Activated T-cell treated with anti-CD3 and anti-CD28 coated beads, Interleukin-2, amount 50 U/mL, for 4 hours (primary cell): Measurements from ENCODE around the gene MTRF1L. TPM values are rescaled to one million over a fixed set of nuclear protein-coding genes. Genes with fewer than 3 reads are reported as not detected.
A peak's percentile ranks its signal among the peaks of the same experiment; 100 is the strongest.
"Not testable (repeated sequence)": the region's sequence is repeated elsewhere in the genome, so short reads cannot be mapped to it uniquely, and the experiment has no call there.

Experiments
- ATAC-seq, 2 donors: fragments of 200-7000 bp; cut with Tn5 transposase; one replicate each; pipeline ENCODE4 v1.10.0; 2021
- DNase-seq: peaks from one replicate; pipeline ENCODE4 v3.0.0-alpha.2; 2020
- H3K27me3 Mint-ChIP-seq: one replicate; pipeline ENCODE4 v1.8.0; 2021; ENCODE audit warnings: low read depth, mixed read lengths
- H3K36me3 Mint-ChIP-seq: one replicate; pipeline ENCODE4 v1.8.0; 2022; ENCODE audit warnings: mixed read lengths; ENCODE audit not compliant: insufficient read depth
- H3K4me1 Mint-ChIP-seq: one replicate; pipeline ENCODE4 v1.8.0; 2021; ENCODE audit warnings: low read depth, mixed read lengths
- H3K4me3 Mint-ChIP-seq: one replicate; pipeline ENCODE4 v1.8.0; 2021; ENCODE audit warnings: mild to moderate bottlenecking, moderate library complexity, mixed read lengths
- H3K9me3 Mint-ChIP-seq: one replicate; pipeline ENCODE4 v1.8.0; 2021; ENCODE audit warnings: mixed read lengths
- total RNA-seq, 3 donors: library from RNA; stranded (reverse); gene quantifications; one replicate each; pipeline ENCODE4 v1.2.1, GENCODE V29; 2021

MTRF1L gene
- total RNA-seq, 3 donors from 2014 or later: 20.3 to 23.7 (median 21.6) TPM

GRCh38 chr6:152969688-152970418 lies 32.7 kb downstream of the MTRF1L start:
- peaks cover 31% of the 10 kb centered on the region for H3K9me3 Mint-ChIP-seq
- no peak for ATAC-seq
- DNase-seq: no peak
- H3K4me3 Mint-ChIP-seq: no peak overlapping the region
- peaks cover 46% of the 10 kb centered on the region for H3K36me3 Mint-ChIP-seq
- H3K27me3 Mint-ChIP-seq: no peaks in the 10 kb centered on the region
- H3K4me1 Mint-ChIP-seq: peaks cover 5% of the 10 kb centered on the region

- peaks cover 23% of the 10 kb centered on the region for H3K36me3 Mint-ChIP-seq
- peaks cover 15% of the 10 kb centered on the region for H3K27me3 Mint-ChIP-seq
- DNase-seq, H3K4me3 Mint-ChIP-seq, H3K4me1 Mint-ChIP-seq, ATAC-seq: not testable (repeated sequence)
- H3K9me3 Mint-ChIP-seq: peaks cover 40% of the 10 kb centered on the region
These were observed 36.2 kb downstream of the MTRF1L start for GRCh38 chr6:152966168-152966894.

GRCh38 chr6:152959333-152959732 lies 43.2 kb downstream of the MTRF1L start:
- no peak for ATAC-seq
- Mint-ChIP-seq H3K9me3 (peaks cover 4% of the 10 kb centered on the region), H3K4me3 (no peak overlapping the region), H3K27me3 (peaks cover 32% of the 10 kb centered on the region), H3K36me3 (no peaks in the 10 kb centered on the region), H3K4me1 (no peaks in the 10 kb centered on the region)
- no peak for DNase-seq

GRCh38 chr6:152957796-152958195 lies 44.7 kb downstream of the MTRF1L start:
- no peak for DNase-seq
- Mint-ChIP-seq H3K4me1 (no peaks in the 10 kb centered on the region), H3K4me3 (no peak overlapping the region), H3K27me3 (peaks cover 34% of the 10 kb centered on the region), H3K9me3 (no peaks in the 10 kb centered on the region), H3K36me3 (no peaks in the 10 kb centered on the region)
- no peak for ATAC-seq

GRCh38 chr6:152954443-152954842 lies 48.1 kb downstream of the MTRF1L start:
- peaks cover 30% of the 10 kb centered on the region for H3K27me3 Mint-ChIP-seq
- no peaks in the 10 kb centered on the region for H3K9me3 Mint-ChIP-seq
- ATAC-seq (no peak), DNase-seq (no peak)
- H3K4me3 Mint-ChIP-seq: no peak overlapping the region
- no peaks in the 10 kb centered on the region for H3K4me1 Mint-ChIP-seq
- no peaks in the 10 kb centered on the region for H3K36me3 Mint-ChIP-seq

GRCh38 chr6:152952866-152953509 lies 49.5 kb downstream of the MTRF1L start:
- Mint-ChIP-seq H3K4me1 (peaks cover 4% of the 10 kb centered on the region), H3K4me3 (no peak overlapping the region), H3K27me3 (peaks cover 29% of the 10 kb centered on the region), H3K9me3 (no peaks in the 10 kb centered on the region), H3K36me3 (no peaks in the 10 kb centered on the region)
- ATAC-seq: no peak
- DNase-seq: no peak

GRCh38 chr6:152952045-152952444 lies 50.5 kb downstream of the MTRF1L start:
- ATAC-seq (no peak), DNase-seq (no peak)
- peaks cover 29% of the 10 kb centered on the region for H3K27me3 Mint-ChIP-seq

GRCh38 chr6:152950240-152950639 lies 52.3 kb downstream of the MTRF1L start:
- Mint-ChIP-seq H3K9me3 (no peaks in the 10 kb centered on the region), H3K4me1 (peaks cover 7% of the 10 kb centered on the region), H3K4me3 (no peak overlapping the region), H3K36me3 (no peaks in the 10 kb centered on the region), H3K27me3 (peaks cover 29% of the 10 kb centered on the region)
- DNase-seq (no peak), ATAC-seq (no peak)

More at GRCh38 chr6:152952045-152952444, 50.5 kb downstream of the MTRF1L start:
- H3K4me1 Mint-ChIP-seq: peaks cover 7% of the 10 kb centered on the region
- H3K36me3 Mint-ChIP-seq: no peaks in the 10 kb centered on the region
- no peaks in the 10 kb centered on the region for H3K9me3 Mint-ChIP-seq
- H3K4me3 Mint-ChIP-seq: no peak overlapping the region

GRCh38 chr6:152948150-152948768 lies 54.2 kb downstream of the MTRF1L start:
- Mint-ChIP-seq H3K9me3 (no peaks in the 10 kb centered on the region), H3K36me3 (no peaks in the 10 kb centered on the region), H3K4me1 (peaks cover 7% of the 10 kb centered on the region), H3K27me3 (peaks cover 25% of the 10 kb centered on the region), H3K4me3 (peak overlapping the region; percentile 29)
- DNase-seq: no peak
- ATAC-seq: peak in 1 of 2 donors; percentile 56

- no peak overlapping the region for H3K4me3 Mint-ChIP-seq
- H3K9me3 Mint-ChIP-seq: no peaks in the 10 kb centered on the region
These were observed 55.5 kb downstream of the MTRF1L start for GRCh38 chr6:152946995-152947394.

GRCh38 chr6:152946484-152946883 lies 56.0 kb downstream of the MTRF1L start:
- Mint-ChIP-seq H3K4me1 (peaks cover 7% of the 10 kb centered on the region), H3K9me3 (no peaks in the 10 kb centered on the region), H3K27me3 (peaks cover 13% of the 10 kb centered on the region), H3K4me3 (no peak overlapping the region), H3K36me3 (no peaks in the 10 kb centered on the region)
- DNase-seq: no peak
- no peak for ATAC-seq

More at GRCh38 chr6:152946995-152947394, 55.5 kb downstream of the MTRF1L start:
- no peak for DNase-seq
- Mint-ChIP-seq H3K4me1 (peaks cover 7% of the 10 kb centered on the region), H3K27me3 (peaks cover 16% of the 10 kb centered on the region), H3K36me3 (no peaks in the 10 kb centered on the region)
- ATAC-seq: no peak

- DNase-seq (no peak), ATAC-seq (no peak)
- H3K4me1 Mint-ChIP-seq: peaks cover 6% of the 10 kb centered on the region
- no peaks in the 10 kb centered on the region for H3K9me3 Mint-ChIP-seq
- no peak overlapping the region for H3K4me3 Mint-ChIP-seq
- H3K36me3 Mint-ChIP-seq: no peaks in the 10 kb centered on the region
- H3K27me3 Mint-ChIP-seq: peaks cover 13% of the 10 kb centered on the region
These were observed 59.1 kb downstream of the MTRF1L start for GRCh38 chr6:152943260-152943897.

- no peaks in the 10 kb centered on the region for H3K9me3 Mint-ChIP-seq
- no peaks in the 10 kb centered on the region for H3K36me3 Mint-ChIP-seq
- no peak overlapping the region for H3K4me3 Mint-ChIP-seq
- ATAC-seq (no peak), DNase-seq (no peak)
- H3K27me3 Mint-ChIP-seq: peaks cover 16% of the 10 kb centered on the region
- no peaks in the 10 kb centered on the region for H3K4me1 Mint-ChIP-seq
These were observed 60.1 kb downstream of the MTRF1L start for GRCh38 chr6:152942319-152942869.
